Suppressor macrophage treated with lipopolysaccharide for 1 hour (primary cell): ENCODE results near the gene CATSPERE.
"Not testable (repeated sequence)": the region's sequence is repeated elsewhere in the genome, so short reads cannot be mapped to it uniquely, and the experiment has no call there.

ENCODE experiments used
- DNase-seq, 3 donors: peaks; one replicate each; pipeline ENCODE4 v3.0.0-alpha.2; 2020 to 2022

Gene CATSPERE

GRCh38 chr1:244639561-244639960, 178.5 kb downstream of the CATSPERE start:
- no peak for DNase-seq

- DNase-seq, result no peak
Observed at GRCh38 chr1:244640917-244641316, 179.8 kb downstream of the CATSPERE start.

GRCh38 chr1:244642526-244642925, 181.5 kb downstream of the CATSPERE start:
- no peak for DNase-seq

- no peak for DNase-seq
Observed at GRCh38 chr1:244642988-244643387, 181.9 kb downstream of the CATSPERE start.

GRCh38 chr1:244645414-244645813, 184.3 kb downstream of the CATSPERE start:
- no peak for DNase-seq

- DNase-seq, result peak in 1 of 3 donors; percentile 28
Observed at GRCh38 chr1:244645890-244646289, 184.8 kb downstream of the CATSPERE start.

GRCh38 chr1:244647819-244648218, 186.7 kb downstream of the CATSPERE start:
- peak in 1 of 3 donors; percentile 8 for DNase-seq

- DNase-seq, result no peak
Observed at GRCh38 chr1:244651956-244652622, 191.0 kb downstream of the CATSPERE start.

GRCh38 chr1:244652623-244653438, 191.8 kb downstream of the CATSPERE start, which contains the start of gene DESI2:
DESI2 (plus strand) TSS chr1:244653126; CDS start chr1:244653314, 188 bp downstream.
- peak; percentile 99 for DNase-seq

GRCh38 chr1:244653439-244654107, 192.5 kb downstream of the CATSPERE start:
- DNase-seq, result peak in 2 of 3 donors; percentile 22 to 25

GRCh38 chr1:244654108-244655038, 193.3 kb downstream of the CATSPERE start:
- peak in 1 of 3 donors; percentile 16 for DNase-seq

GRCh38 chr1:244655186-244655585, 194.1 kb downstream of the CATSPERE start:
- DNase-seq, result no peak

GRCh38 chr1:244657421-244657820, 196.3 kb downstream of the CATSPERE start:
- DNase-seq, result no peak

GRCh38 chr1:244659694-244660093, 198.6 kb downstream of the CATSPERE start:
- no peak for DNase-seq

- no peak for DNase-seq
Observed at GRCh38 chr1:244660595-244660994, 199.5 kb downstream of the CATSPERE start.

GRCh38 chr1:244661569-244662312, 200.7 kb downstream of the CATSPERE start:
- DNase-seq, result not testable (repeated sequence)

- no peak for DNase-seq
Observed at GRCh38 chr1:244662599-244662998, 201.5 kb downstream of the CATSPERE start.

- no peak for DNase-seq
Observed at GRCh38 chr1:244664353-244664752, 203.3 kb downstream of the CATSPERE start.

- DNase-seq, result peak; percentile 67 to 79 (median 73)
Observed at GRCh38 chr1:244665771-244666217, 204.7 kb downstream of the CATSPERE start.

- DNase-seq, result peak; percentile 66 to 72 (median 72)
Observed at GRCh38 chr1:244666672-244667418, 205.8 kb downstream of the CATSPERE start.

GRCh38 chr1:244667797-244668196, 206.7 kb downstream of the CATSPERE start:
- no peak for DNase-seq
